HL-60/S4 (cell line): ENCODE results near the gene GOLPH3.

Experiments used
- in situ Hi-C: fragments of 300-500 bp; cut with MboI; formaldehyde crosslinking; loops from 2 replicates; pipeline ENCODE4 v1.14.3; 2022; ENCODE audit warnings: low sequenced_read_pairs

The GOLPH3 gene

DNA sequence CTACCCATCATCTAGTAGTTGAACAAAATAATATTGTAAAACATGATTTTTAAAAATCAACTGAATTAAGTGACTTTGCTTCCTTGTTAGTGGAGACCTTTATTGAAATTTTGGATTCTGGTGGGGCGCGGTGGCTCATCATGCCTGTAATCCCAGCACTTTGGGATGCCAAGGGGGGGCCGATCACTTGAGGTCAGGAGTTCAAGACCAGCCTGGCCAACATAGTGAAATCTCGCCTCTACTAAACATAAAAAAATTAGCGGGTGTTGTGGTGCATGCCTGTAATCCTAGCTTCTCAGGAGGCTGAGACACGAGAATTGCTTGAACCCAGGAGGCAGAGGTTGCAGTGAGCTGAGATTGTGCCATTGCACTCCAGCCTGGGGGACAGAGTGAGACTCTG, 95.3 kb downstream of the GOLPH3 start:
- in situ Hi-C loops, result loop anchor here (25.0 kb wide), 2 partner anchors 267 to 492 kb away; no protein-coding TSS in a partner anchor

DNA sequence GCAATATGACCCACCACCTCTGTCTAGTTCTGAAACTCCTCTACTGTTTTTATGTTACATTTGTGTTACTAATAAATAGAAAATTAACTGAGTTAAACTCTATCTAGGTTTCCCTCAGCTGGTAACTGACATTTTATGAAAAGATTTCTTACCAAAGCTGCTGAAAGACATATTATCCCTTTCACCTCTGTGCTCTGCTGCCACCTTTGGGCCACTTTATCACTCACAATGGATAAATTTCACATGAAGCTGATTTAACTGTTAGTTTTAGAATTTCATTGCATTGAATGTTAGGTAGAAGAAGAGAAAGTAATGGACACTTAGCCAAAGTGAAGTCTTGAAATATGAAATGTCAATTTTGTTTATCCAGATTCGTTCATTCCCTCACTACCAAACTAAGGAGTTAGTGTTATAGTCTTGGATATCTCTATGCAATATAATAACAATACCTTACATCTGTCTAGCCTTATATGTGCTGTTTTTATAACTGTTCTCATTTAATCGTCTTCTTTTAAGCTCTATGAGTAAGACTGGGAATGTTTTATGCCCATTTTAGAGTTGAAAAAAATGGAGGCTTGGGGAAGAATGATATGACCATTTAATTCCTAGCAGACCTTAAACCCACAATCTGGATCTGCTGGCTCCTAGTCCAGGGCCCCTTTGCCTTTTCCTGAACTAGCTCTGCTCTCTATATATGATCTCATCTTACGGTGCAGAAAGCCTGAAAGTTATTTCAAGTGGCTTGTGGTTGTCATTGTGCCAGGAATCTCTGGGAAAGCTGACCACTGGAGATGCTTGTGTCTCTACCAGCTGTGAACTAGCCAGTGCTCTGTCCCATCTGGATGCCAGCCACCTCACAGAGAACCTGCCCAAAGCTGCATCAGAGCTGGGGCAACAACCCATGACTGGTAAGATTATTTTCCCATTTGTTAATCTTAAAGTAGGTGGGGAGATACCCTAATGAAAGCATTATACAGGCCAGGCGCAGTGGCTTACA, 97.1 kb downstream of the GOLPH3 start:
- in situ Hi-C loops, result loop anchor here (25.0 kb wide), 2 partner anchors 265 to 490 kb away; no protein-coding TSS in a partner anchor
